DND-41 (cell line): ENCODE results near the gene RGS6.

Experiments
- ATAC-seq: fragments of 200-7000 bp; cut with Tn5 transposase; 3 replicates; pipeline ENCODE4 v1.9.1; 2021; ENCODE audit warnings: low read depth; ENCODE audit not compliant: insufficient read depth
- DNase-seq: peaks from one replicate; pipeline ENCODE4 v3.0.0-alpha.2; 2020
- H2AFZ ChIP-seq: 2 replicates; pipeline ENCODE4 v1.6.0; 2012; ENCODE audit warnings: low read depth, low read length
- H3K27ac ChIP-seq: 2 replicates; pipeline ENCODE4 v1.5.1; 2012; ENCODE audit warnings: low read length, inconsistent platforms
- H3K27me3 ChIP-seq: fragments of 200-600 bp; sonication (generic); 2 replicates; pipeline ENCODE4 v1.6.0; 2012; ENCODE audit warnings: low read length, mild to moderate bottlenecking, inconsistent platforms; ENCODE audit not compliant: insufficient read depth, poor library complexity
- H3K36me3 ChIP-seq: 2 replicates; pipeline ENCODE4 v1.5.1; 2012; ENCODE audit warnings: low read length, inconsistent platforms; ENCODE audit not compliant: insufficient read depth
- H3K4me1 ChIP-seq: 2 replicates; pipeline ENCODE4 v1.5.1; 2012; ENCODE audit warnings: mild to moderate bottlenecking, low read length; ENCODE audit not compliant: insufficient read depth
- H3K4me2 ChIP-seq: 2 replicates; pipeline ENCODE4 v1.6.0; 2012; ENCODE audit warnings: mild to moderate bottlenecking, moderate library complexity, low read length, inconsistent platforms; ENCODE audit not compliant: insufficient read depth
- H3K4me3 ChIP-seq, 2 experiments: fragments of 200-600 bp in 1 of 2; shearing (Covaris generic) in 1 of 2; 2 replicates each; pipeline ENCODE4 v1.5.1; 2012 to 2016; ENCODE audit warnings: inconsistent platforms in 2 of 2, low read length in 2 of 2, mild to moderate bottlenecking in 2 of 2, low read depth in 1 of 2, moderate library complexity in 1 of 2
- H3K79me2 ChIP-seq: 2 replicates; pipeline ENCODE4 v1.6.0; 2012; ENCODE audit warnings: low read length, inconsistent platforms; ENCODE audit not compliant: insufficient read depth
- H3K9ac ChIP-seq: 2 replicates; pipeline ENCODE4 v1.6.0; 2012; ENCODE audit warnings: low read depth, mild to moderate bottlenecking, inconsistent platforms, low read length, moderate library complexity
- H3K9me3 ChIP-seq: 2 replicates; pipeline ENCODE4 v1.5.1; 2012; ENCODE audit warnings: low read length, moderate library complexity, mild to moderate bottlenecking, inconsistent platforms; ENCODE audit not compliant: insufficient read depth, severe bottlenecking
- H4K20me1 ChIP-seq: 2 replicates; pipeline ENCODE4 v1.6.0; 2012; ENCODE audit warnings: low read length; ENCODE audit not compliant: insufficient read depth
- CTCF ChIP-seq: IDR thresholded peaks from 2 replicates; pipeline ENCODE4 v1.5.1; 2012; ENCODE audit warnings: borderline replicate concordance, low read length, moderate library complexity, mild to moderate bottlenecking; ENCODE audit not compliant: poor library complexity, severe bottlenecking; ENCODE audit errors: extremely low read depth
- EZH2 ChIP-seq: IDR thresholded peaks from 3 replicates; pipeline ENCODE4 v1.6.1; 2012; ENCODE audit warnings: borderline replicate concordance, low read depth, mild to moderate bottlenecking, moderate library complexity, low read length, inconsistent platforms; ENCODE audit not compliant: severe bottlenecking

Gene RGS6

GRCh38 chr14:72061718-72062117 is 129.5 kb downstream of the RGS6 start:
- TF ChIP-seq EZH2 (no peak), CTCF (no peak)
- no peak overlapping the region for H3K27ac ChIP-seq
- H3K4me2 ChIP-seq = no peak overlapping the region
- H3K79me2 ChIP-seq = no peaks in the 10 kb centered on the region
- ATAC-seq = no peak
- H3K4me3 ChIP-seq = no peak overlapping the region
- H3K36me3 ChIP-seq = no peaks in the 10 kb centered on the region
- no peak for DNase-seq
- no peaks in the 10 kb centered on the region for H3K9me3 ChIP-seq
- H3K4me1 ChIP-seq = no peaks in the 10 kb centered on the region
- no peak overlapping the region for H2AFZ ChIP-seq
- H4K20me1 ChIP-seq = no peaks in the 10 kb centered on the region
- no peak overlapping the region for H3K9ac ChIP-seq
- peaks cover 8% of the 10 kb centered on the region for H3K27me3 ChIP-seq

DNA sequence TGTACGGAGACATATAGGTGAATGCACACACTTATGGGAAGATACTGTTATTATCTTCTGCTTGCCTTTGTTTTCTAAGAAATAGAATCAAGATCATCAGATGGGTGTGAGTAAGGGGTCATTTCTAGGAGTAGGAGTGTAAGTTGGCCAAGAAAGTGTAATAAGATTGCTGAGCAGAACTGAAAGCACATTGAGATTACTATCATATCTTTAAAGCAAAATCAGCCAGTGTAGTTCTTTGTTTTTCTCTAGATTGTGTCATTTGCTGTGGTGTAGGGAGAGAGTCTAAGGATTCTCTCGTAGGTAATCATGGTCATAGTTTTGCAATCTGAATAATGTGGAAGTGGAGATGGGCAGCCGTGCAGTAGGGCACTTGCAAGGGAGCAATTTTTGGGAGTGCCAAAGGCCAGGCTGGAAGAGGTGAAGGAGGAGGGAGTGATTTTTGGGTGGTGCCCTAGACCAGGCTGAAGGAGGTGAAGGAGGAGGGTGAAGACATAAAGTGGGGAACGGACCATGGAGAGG is 131.6 kb downstream of the RGS6 start:
- H3K4me3 ChIP-seq = no peak overlapping the region
- no peaks in the 10 kb centered on the region for H3K4me1 ChIP-seq
- H3K79me2 ChIP-seq = no peaks in the 10 kb centered on the region
- no peak overlapping the region for H3K27ac ChIP-seq
- no peaks in the 10 kb centered on the region for H3K9me3 ChIP-seq
- TF ChIP-seq CTCF (no peak), EZH2 (no peak)
- no peak overlapping the region for H2AFZ ChIP-seq
- no peak for DNase-seq
- no peaks in the 10 kb centered on the region for H4K20me1 ChIP-seq
- ATAC-seq = no peak
- no peak overlapping the region for H3K4me2 ChIP-seq
- H3K27me3 ChIP-seq = peaks cover 8% of the 10 kb centered on the region
- no peak overlapping the region for H3K9ac ChIP-seq
- H3K36me3 ChIP-seq = no peaks in the 10 kb centered on the region

DNA sequence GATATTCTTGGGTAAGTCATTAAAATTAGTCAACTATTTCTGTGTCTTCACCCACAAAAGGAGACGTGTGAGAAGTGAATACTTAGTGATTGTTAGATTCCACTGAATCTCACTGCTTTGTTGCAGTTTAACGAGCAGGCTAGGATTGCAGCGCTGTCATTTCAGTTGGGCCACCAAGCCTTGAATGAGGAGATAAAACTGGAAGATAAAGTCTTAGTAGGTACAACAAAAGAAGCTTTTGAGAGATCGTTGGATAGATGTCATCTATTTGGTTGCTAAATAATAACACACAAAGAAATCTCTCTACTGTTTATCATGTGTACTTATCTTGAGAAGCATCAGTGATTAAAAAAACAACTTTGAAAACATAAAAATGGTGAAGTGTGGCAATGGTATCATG is 132.3 kb downstream of the RGS6 start:
- no peak for ATAC-seq
- Histone ChIP-seq H3K4me2 (no peak overlapping the region), H3K4me3 (no peak overlapping the region), H3K4me1 (no peaks in the 10 kb centered on the region), H3K9ac (no peak overlapping the region), H2AFZ (no peak overlapping the region), H3K79me2 (no peaks in the 10 kb centered on the region), H3K27me3 (peaks cover 8% of the 10 kb centered on the region), H3K27ac (no peak overlapping the region), H3K36me3 (no peaks in the 10 kb centered on the region), H3K9me3 (no peaks in the 10 kb centered on the region), H4K20me1 (no peaks in the 10 kb centered on the region)
- no peak for TF ChIP-seq EZH2
- TF ChIP-seq CTCF = no peak
- DNase-seq = no peak

DNA sequence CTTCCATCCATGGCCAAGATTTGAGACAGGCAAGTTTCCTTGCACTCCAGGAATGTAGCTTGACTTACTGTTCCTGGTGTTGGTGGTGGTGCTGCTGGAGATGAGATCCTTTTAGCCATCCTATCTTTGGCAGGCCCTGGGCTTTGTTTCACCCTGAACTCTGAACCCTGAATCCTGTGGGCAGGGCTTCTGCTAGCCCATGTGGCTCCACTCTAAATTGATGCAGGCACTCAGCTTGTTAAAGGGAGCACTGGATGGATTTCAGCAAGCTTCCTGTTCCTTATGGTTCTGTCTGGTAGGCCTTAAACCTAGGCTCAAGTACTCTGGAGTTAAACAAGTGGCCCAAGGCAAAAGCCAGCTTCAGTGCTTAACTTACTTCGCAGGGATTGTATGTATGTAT is 138.2 kb downstream of the RGS6 start:
- DNase-seq (no peak), ATAC-seq (no peak)
- Histone ChIP-seq H3K4me2 (no peak overlapping the region), H3K4me1 (no peaks in the 10 kb centered on the region), H3K79me2 (no peaks in the 10 kb centered on the region), H4K20me1 (no peaks in the 10 kb centered on the region), H3K9ac (no peak overlapping the region), H3K27me3 (no peaks in the 10 kb centered on the region), H3K9me3 (no peaks in the 10 kb centered on the region), H3K4me3 (no peak overlapping the region), H3K36me3 (no peaks in the 10 kb centered on the region), H3K27ac (no peak overlapping the region), H2AFZ (no peak overlapping the region)
- TF ChIP-seq CTCF = no peak
- no peak for TF ChIP-seq EZH2
